Left forelimb (tissue), 1 donor: ENCODE results near the gene CXCR6.
"Not testable (repeated sequence)": the region's sequence is repeated elsewhere in the genome, so short reads cannot be mapped to it uniquely, and the experiment has no call there.

Experiments used
- DNase-seq: peaks from one replicate; pipeline ENCODE4 v3.0.0-alpha.2; 2018; ENCODE audit warnings: low spot score

Gene CXCR6

GRCh38 chr3:45990181-45990580, 46.9 kb downstream of the CXCR6 start:
- DNase-seq = no peak

DNA sequence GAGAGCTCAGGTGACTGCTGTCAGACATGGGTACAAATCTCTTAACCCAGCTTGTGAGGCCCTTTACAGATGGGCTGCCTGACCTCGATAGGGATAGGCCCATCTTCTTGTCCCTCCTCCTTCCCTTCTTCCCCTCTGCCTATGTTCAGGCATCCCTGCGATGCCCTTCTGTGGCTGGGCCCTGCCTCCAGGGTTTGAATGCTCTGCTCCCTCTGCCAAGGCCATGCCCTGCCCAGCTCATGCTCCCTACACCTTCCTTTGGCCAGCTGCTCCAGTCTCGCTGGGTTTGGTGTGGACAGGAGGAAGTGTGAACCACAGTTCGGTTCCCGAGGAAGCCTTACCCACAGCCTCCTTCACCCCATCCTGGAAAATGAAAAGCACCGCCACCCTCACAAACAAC, 48.1 kb downstream of the CXCR6 start:
- DNase-seq = no peak

GRCh38 chr3:45992133-45992729, 49.0 kb downstream of the CXCR6 start:
- DNase-seq = no peak

GRCh38 chr3:45992821-45993221, 49.6 kb downstream of the CXCR6 start:
- DNase-seq = no peak

- DNase-seq = no peak
Measured at GRCh38 chr3:45993421-45994027, 50.3 kb downstream of the CXCR6 start.

DNA sequence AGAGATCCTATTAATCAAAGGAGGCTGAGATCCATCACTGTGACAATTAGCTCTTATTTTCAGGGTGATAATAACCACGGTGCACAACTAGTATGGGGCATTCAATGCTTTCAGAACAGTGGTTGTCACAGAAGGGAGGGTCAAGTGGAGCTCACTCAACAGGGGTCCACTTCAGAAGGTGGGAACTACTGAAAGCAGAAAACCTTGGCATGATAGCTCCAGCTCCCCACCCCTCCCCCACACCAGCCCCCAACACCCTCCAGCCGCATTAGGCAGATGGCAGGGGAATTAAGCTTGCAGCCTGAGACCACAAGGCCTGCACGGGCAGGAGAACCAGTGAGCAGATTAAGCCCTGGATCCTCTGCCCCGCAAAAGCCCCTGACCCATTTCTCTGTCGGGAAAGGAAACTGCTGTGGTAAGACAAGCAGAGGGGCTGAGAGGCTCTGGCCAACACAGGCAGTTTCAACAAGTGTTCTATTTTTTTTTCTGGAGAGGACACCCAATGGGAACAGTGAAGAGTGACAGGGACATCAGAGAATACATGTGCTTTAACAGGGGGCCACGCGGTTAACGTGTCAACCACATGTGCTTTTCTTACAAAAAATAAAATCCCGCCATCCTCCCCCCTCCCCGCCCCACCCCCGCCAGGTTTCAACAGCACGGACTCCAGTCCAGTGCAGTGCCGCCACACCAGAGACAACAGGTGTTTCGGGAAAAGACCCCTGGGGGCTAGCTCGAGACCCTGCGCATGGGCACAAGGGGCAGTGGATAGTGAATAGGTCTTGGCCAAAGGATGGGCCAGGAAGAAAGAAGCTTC, 51.4 kb downstream of the CXCR6 start:
- no peak for DNase-seq

GRCh38 chr3:45995236-45996192, 52.2 kb downstream of the CXCR6 start, which contains the start of gene FYCO1:
Gene FYCO1, minus strand, starts transcription at chr3:45995824. Its CDS starts 10,914 bp downstream, at chr3:45984910.
- DNase-seq = peak; percentile 94

- DNase-seq = not testable (repeated sequence)
Measured at GRCh38 chr3:45997499-45997898, 54.2 kb downstream of the CXCR6 start.

- DNase-seq = no peak
Measured at GRCh38 chr3:45997942-45998341, 54.7 kb downstream of the CXCR6 start.
